Gastroesophageal sphincter (tissue), 4 donors: ENCODE data around the gene PI3. TPM values are rescaled to one million over a fixed set of nuclear protein-coding genes. Genes with fewer than 3 reads are reported as not detected.

Source experiments
- ATAC-seq: fragments of 150-250 bp; one replicate; pipeline ENCODE4 v1.9.1; 2016; ENCODE audit warnings: mild to moderate bottlenecking, moderate library complexity
- H3K27ac ChIP-seq, 4 donors: fragments of 200-600 bp; sonication (generic) in 3 of 4; 1 replicate in 3 of 4; 2 replicates in 1 of 4; pipeline ENCODE4 v1.5.1; 2016 to 2019
- H3K27me3 ChIP-seq: fragments of 200-600 bp; sonication (generic); one replicate; pipeline ENCODE4 v1.5.1; 2019
- H3K36me3 ChIP-seq, 2 donors: fragments of 200-600 bp; sonication (generic); one replicate each; pipeline ENCODE4 v1.5.1; 2019; ENCODE audit warnings: control low read depth in 1 of 2
- H3K4me1 ChIP-seq, 3 donors: fragments of 200-600 bp; sonication (generic); 1 replicate in 2 of 3; 2 replicates in 1 of 3; pipeline ENCODE4 v1.5.1; 2016 to 2019; ENCODE audit warnings: control low read depth in 2 of 3
- H3K4me3 ChIP-seq, 2 donors: fragments of 200-600 bp; sonication (generic); one replicate each; pipeline ENCODE4 v1.5.1; 2019; ENCODE audit warnings: mild to moderate bottlenecking in 1 of 2, moderate library complexity in 1 of 2
- H3K9me3 ChIP-seq, 3 donors: fragments of 200-600 bp; sonication (generic); one replicate each; pipeline ENCODE4 v1.5.1; 2017 to 2019; ENCODE audit warnings: control low read depth in 2 of 3
- EP300 ChIP-seq: sonication (generic); formaldehyde crosslinking; IDR thresholded peaks from one replicate; pipeline ENCODE4 v1.6.1; 2017; ENCODE audit warnings: antibody characterized with exemption, mild to moderate bottlenecking
- POLR2A ChIP-seq, 2 donors: fragments of 450-650 bp; IDR thresholded peaks; one replicate each; pipeline ENCODE4 v1.6.1; 2017; ENCODE audit warnings: antibody characterized with exemption in 2 of 2, mild to moderate bottlenecking in 2 of 2, moderate library complexity in 1 of 2
- POLR2AphosphoS5 ChIP-seq: sonication (generic); formaldehyde crosslinking; IDR thresholded peaks from one replicate; pipeline ENCODE4 v1.6.1; 2017; ENCODE audit warnings: antibody characterized with exemption
- WGBS, 2 donors: methylation state at CpG; one replicate each; pipeline ENCODE4 v1.1.5; 2018; ENCODE audit warnings: low coverage in 1 of 2; 5-methylcytosine and 5-hydroxymethylcytosine counted together
- total RNA-seq, 4 donors: library from RNA; depleted of rRNA; stranded (reverse); fragments of >200 nt; gene quantifications; one replicate each; pipeline ENCODE4 v1.1.0, GENCODE V29; 2016
- TF ChIP-seq, protein P1 (sequence below), 4 experiments: fragments of 200-600 bp in 2 of 4; fragments of 450-650 bp in 2 of 4; sonication (generic) in 1 of 4; IDR thresholded peaks; one replicate each; pipeline ENCODE4 v1.5.1; 2017 to 2019; ENCODE audit warnings: antibody characterized with exemption in 4 of 4, mild to moderate bottlenecking in 2 of 4, moderate library complexity in 2 of 4

The PI3 gene
- total RNA-seq, 4 donors from 2014 or later, result 2.0 to 33.7 (median 4.5) TPM; not detected in 1

DNA sequence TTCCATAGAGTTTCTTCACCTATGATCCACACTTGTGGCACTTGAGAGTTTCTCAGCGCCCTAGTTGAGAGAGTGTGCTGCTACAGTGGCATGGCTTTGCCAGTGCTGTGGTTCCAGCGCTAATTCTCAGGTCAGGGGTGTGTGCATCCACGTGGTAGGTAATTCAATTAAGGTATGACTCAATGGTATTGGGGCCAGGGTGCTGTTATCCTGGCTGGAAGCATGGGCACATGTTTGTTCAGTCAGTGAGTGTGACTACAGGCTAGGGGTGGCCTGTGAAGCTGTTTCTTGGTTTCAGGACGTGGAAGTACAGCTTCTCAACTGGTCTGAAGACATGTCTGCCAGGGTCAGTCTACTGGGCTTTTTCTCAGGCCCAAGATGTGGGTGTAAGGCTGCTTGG, 43.4 kb downstream of the PI3 start:
- Histone ChIP-seq H3K9me3 (no peaks in the 10 kb centered on the region), H3K4me1 (no peaks in the 10 kb centered on the region), H3K4me3 (no peak overlapping the region), H3K27ac (no peak overlapping the region), H3K36me3 (no peaks in the 10 kb centered on the region), H3K27me3 (peaks cover 5% of the 10 kb centered on the region)
- ATAC-seq, result no peak
- WGBS, 2 donors, result 65 to 80% methylated on average over 1 to 4 of the region's 4 CpGs
- TF ChIP-seq POLR2A (IDR thresholded peaks at IDR 0.05) (no peak), EP300 (no peak), POLR2AphosphoS5 (no peak)
- TF ChIP-seq, protein P1, sequence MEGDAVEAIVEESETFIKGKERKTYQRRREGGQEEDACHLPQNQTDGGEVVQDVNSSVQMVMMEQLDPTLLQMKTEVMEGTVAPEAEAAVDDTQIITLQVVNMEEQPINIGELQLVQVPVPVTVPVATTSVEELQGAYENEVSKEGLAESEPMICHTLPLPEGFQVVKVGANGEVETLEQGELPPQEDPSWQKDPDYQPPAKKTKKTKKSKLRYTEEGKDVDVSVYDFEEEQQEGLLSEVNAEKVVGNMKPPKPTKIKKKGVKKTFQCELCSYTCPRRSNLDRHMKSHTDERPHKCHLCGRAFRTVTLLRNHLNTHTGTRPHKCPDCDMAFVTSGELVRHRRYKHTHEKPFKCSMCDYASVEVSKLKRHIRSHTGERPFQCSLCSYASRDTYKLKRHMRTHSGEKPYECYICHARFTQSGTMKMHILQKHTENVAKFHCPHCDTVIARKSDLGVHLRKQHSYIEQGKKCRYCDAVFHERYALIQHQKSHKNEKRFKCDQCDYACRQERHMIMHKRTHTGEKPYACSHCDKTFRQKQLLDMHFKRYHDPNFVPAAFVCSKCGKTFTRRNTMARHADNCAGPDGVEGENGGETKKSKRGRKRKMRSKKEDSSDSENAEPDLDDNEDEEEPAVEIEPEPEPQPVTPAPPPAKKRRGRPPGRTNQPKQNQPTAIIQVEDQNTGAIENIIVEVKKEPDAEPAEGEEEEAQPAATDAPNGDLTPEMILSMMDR (IDR thresholded peaks at IDR 0.05), result no peak

- WGBS, 2 donors, result 90% methylated on average over 2 of the region's 2 CpGs; no CpG with 5 or more reads in 1 of the 2 donors
- peaks cover 5% of the 10 kb centered on the region for H3K27me3 ChIP-seq
- H3K4me3 ChIP-seq, result no peak overlapping the region
- no peaks in the 10 kb centered on the region for H3K9me3 ChIP-seq
- no peak overlapping the region for H3K27ac ChIP-seq
- TF ChIP-seq, protein P1 (IDR thresholded peaks at IDR 0.05), result no peak
- TF ChIP-seq POLR2AphosphoS5 (no peak), POLR2A (IDR thresholded peaks at IDR 0.05) (no peak), EP300 (no peak)
- no peaks in the 10 kb centered on the region for H3K36me3 ChIP-seq
- ATAC-seq, result no peak
- H3K4me1 ChIP-seq, result no peaks in the 10 kb centered on the region
These were observed 43.9 kb downstream of the PI3 start for GRCh38 chr20:45218636-45219035.

GRCh38 chr20:45221076-45221475, 46.4 kb downstream of the PI3 start, which contains the start of gene SEMG2:
TSS of gene SEMG2 (plus strand) at chr20:45221373. CDS start at chr20:45221390, 17 bp downstream.
- H3K4me1 ChIP-seq, result no peaks in the 10 kb centered on the region
- peaks cover 12% of the 10 kb centered on the region for H3K27me3 ChIP-seq
- H3K27ac ChIP-seq, result no peak within 1 kb of the TSS
- no peak within 1 kb of the TSS for H3K4me3 ChIP-seq
- H3K9me3 ChIP-seq, result no peaks in the 10 kb centered on the region
- no peak for ATAC-seq
- no peaks in the 10 kb centered on the region for H3K36me3 ChIP-seq
- no peak for TF ChIP-seq POLR2A (IDR thresholded peaks at IDR 0.05)
- TF ChIP-seq, protein P1 (IDR thresholded peaks at IDR 0.05), result no peak
- TF ChIP-seq POLR2AphosphoS5, result no peak
- no peak for TF ChIP-seq EP300
- WGBS, 2 donors, result 85 to 93% methylated on average over 3 to 4 of the region's 4 CpGs

DNA sequence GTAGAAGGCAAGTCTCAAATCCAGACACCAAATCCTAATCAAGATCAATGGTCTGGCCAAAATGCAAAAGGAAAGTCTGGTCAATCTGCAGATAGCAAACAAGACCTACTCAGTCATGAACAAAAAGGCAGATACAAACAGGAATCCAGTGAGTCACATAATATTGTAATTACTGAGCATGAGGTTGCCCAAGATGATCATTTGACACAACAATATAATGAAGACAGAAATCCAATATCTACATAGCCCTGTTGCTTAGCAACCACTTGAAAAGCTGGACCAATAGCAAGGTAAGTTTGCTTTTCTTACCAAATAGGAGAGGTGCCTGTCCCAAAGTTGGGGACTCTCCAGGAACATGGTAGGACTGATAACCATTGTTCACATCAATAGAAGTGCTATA, 48.4 kb downstream of the PI3 start:
- Histone ChIP-seq H3K36me3 (no peaks in the 10 kb centered on the region), H3K27ac (no peak overlapping the region), H3K4me3 (no peak overlapping the region), H3K4me1 (no peaks in the 10 kb centered on the region), H3K9me3 (no peaks in the 10 kb centered on the region), H3K27me3 (peaks cover 21% of the 10 kb centered on the region)
- TF ChIP-seq EP300, result no peak
- TF ChIP-seq, protein P1 (IDR thresholded peaks at IDR 0.05), result no peak
- TF ChIP-seq POLR2A (IDR thresholded peaks at IDR 0.05), result no peak
- TF ChIP-seq POLR2AphosphoS5, result no peak
- no peak for ATAC-seq

Other genes with a start within 250 kb of the PI3 start
- 10 to 100 TPM in 3 of 4 donors, 1 to 10 TPM in 1; 6.8 to 16.5 (median 13.8) TPM for gene TOMM34, start 214.5 kb upstream of the PI3 start, total RNA-seq
- 10 to 100 TPM; 26.9 to 33.5 (median 28.8) TPM for gene STK4, start 208.4 kb upstream of the PI3 start, total RNA-seq
- gene KCNS1, start 73.8 kb upstream of the PI3 start, total RNA-seq, result not detected
- not detected for gene WFDC5, start 59.7 kb upstream of the PI3 start, total RNA-seq
- gene WFDC12, start 50.4 kb upstream of the PI3 start, total RNA-seq, result not detected
- not detected for gene SEMG1, start 32.1 kb downstream of the PI3 start, total RNA-seq
- not detected for gene SEMG2, start 46.5 kb downstream of the PI3 start, total RNA-seq
- gene SLPI, start 79.7 kb downstream of the PI3 start, total RNA-seq, result 100 to 1,000 TPM in 1 of 4 donors, 10 to 100 TPM in 3; 26.1 to 251 (median 56.5) TPM
- gene RBPJL, start 131.9 kb downstream of the PI3 start, total RNA-seq, result not detected
- not detected for gene MATN4, start 133.4 kb downstream of the PI3 start, total RNA-seq
- gene SDC4, start 173.5 kb downstream of the PI3 start, total RNA-seq, result 100 to 1,000 TPM in 1 of 4 donors, 10 to 100 TPM in 3; 75.1 to 182 (median 84.2) TPM
- 10 to 100 TPM; 29.3 to 55.3 (median 34.7) TPM for gene SYS1, start 188.3 kb downstream of the PI3 start, total RNA-seq
- gene TP53TG5, start 203.4 kb downstream of the PI3 start, total RNA-seq, result not detected
- 100 to 1,000 TPM in 2 of 4 donors, 10 to 100 TPM in 2; 84.9 to 132 (median 106) TPM for gene DBNDD2, start 233.4 kb downstream of the PI3 start, total RNA-seq
- 10 to 100 TPM; 59.8 to 87.3 (median 67.6) TPM for gene PIGT, start 241.2 kb downstream of the PI3 start, total RNA-seq